Measurements from ENCODE around the gene APBA2. TPM values are rescaled to one million over a fixed set of nuclear protein-coding genes. Genes with fewer than 3 reads are reported as not detected.

Gene APBA2
- total and polyA plus RNA-seq, 2 of the 4 experiments (the other 2 are of a cell fraction): 21.7 to 33.0 TPM

- Histone ChIP-seq H3K9me3 (ENCODE audit: control insufficient read depth, insufficient read depth, low read length) (no peaks in the 10 kb centered on the region; the same call in 1 of the 2 replicates), H3K14ac (replicated peaks; ENCODE audit: low read depth, low read length) (no peak overlapping the region), H3K23ac (ENCODE audit: low read depth, low read length) (no peak overlapping the region), H3K4me3 (ENCODE audit: insufficient read depth, low read depth, low read length) (no peak overlapping the region), H2AFZ (replicated peaks; ENCODE audit: low read length, poor library complexity) (no peak overlapping the region), H3K79me1 (ENCODE audit: low read depth in 1 of 2, low read length in 2 of 2) (peaks cover 10 to 13% of the 10 kb centered on the region in 2 experiments; a peak in 3 of 4 replicates), H3K18ac (ENCODE audit: low read depth, low read length) (no peak overlapping the region), H3K27me3 (ENCODE audit: control insufficient read depth, insufficient read depth, low read length) (no peaks in the 10 kb centered on the region), H3K56ac (ENCODE audit: extremely low read depth, insufficient read depth, low read length) (no peak overlapping the region; the same call in 1 of the 2 replicates), H2AK9ac (replicated peaks; ENCODE audit: low read depth, low read length, poor library complexity) (no peak overlapping the region), H4K5ac (ENCODE audit: low read depth, low read length) (no peak overlapping the region), H3K4me2 (ENCODE audit: low read depth, low read length) (no peak overlapping the region), H2BK5ac (ENCODE audit: low read depth, low read length, poor library complexity, severe bottlenecking) (no peak overlapping the region), H3K27ac (ENCODE audit: insufficient read depth, low read length) (no peak overlapping the region), H3K4ac (ENCODE audit: low read depth, low read length) (no peak overlapping the region), H4K20me1 (ENCODE audit: insufficient read depth, low read length) (peaks cover 13% of the 10 kb centered on the region), H3K36me3 (ENCODE audit: control insufficient read depth, insufficient read depth, low read length) (no peaks in the 10 kb centered on the region), H2AK5ac (ENCODE audit: low read depth, low read length) (no peak overlapping the region), H2BK120ac (ENCODE audit: low read depth, low read length) (no peak overlapping the region), H4K8ac (ENCODE audit: low read depth in 2 of 2, low read length in 2 of 2) (no peak overlapping the region), H2BK15ac (ENCODE audit: low read depth, low read length) (no peak overlapping the region), H3K9me1 (ENCODE audit: insufficient read depth, low read length) (peaks cover 14% of the 10 kb centered on the region; the same call in 1 of the 2 replicates), H3K9ac (ENCODE audit: low read depth, low read length) (no peak overlapping the region), H4K91ac (ENCODE audit: insufficient read depth, low read depth, low read length) (no peak overlapping the region), H2BK20ac (ENCODE audit: low read depth, low read length) (no peak overlapping the region), H3K4me1 (ENCODE audit: control insufficient read depth, insufficient read depth, low read length) (peaks cover 5% of the 10 kb centered on the region; the same call in 1 of the 2 replicates)
- CTCF ChIA-PET: no interaction called here
- dilution Hi-C loops (cut with HindIII; ENCODE audit: low sequenced_read_pairs, unreplicated experiment) (no loop called here), in situ Hi-C loops (cut with MboI; ENCODE audit: low sequenced_read_pairs) (no loop called here), intact Hi-C loops (cut with micrococcal nuclease) (no loop called here)
- TF ChIP-seq RFX5 (IDR thresholded peaks at IDR 0.05; ENCODE audit: low read depth, low read length): no peak
- no peak for TF ChIP-seq FOS (IDR thresholded peaks at IDR 0.05; ENCODE audit: low read depth, low read length)
- TF ChIP-seq NFE2L2 (IDR thresholded peaks at IDR 0.05; ENCODE audit: low read depth, low read length): no peak
- TF ChIP-seq RCOR1 (IDR thresholded peaks at IDR 0.05; ENCODE audit: insufficient replicate concordance, low read length): no peak
- TF ChIP-seq ELK1 (IDR thresholded peaks at IDR 0.05; ENCODE audit: borderline replicate concordance, low read depth, low read length): no peak
- TF ChIP-seq POLR2A (IDR thresholded peaks at IDR 0.05; ENCODE audit: low read depth, low read length): no peak
- TF ChIP-seq MXI1 (IDR thresholded peaks at IDR 0.05; ENCODE audit: borderline replicate concordance, low read depth, low read length): no peak
- TF ChIP-seq BHLHE40 (IDR thresholded peaks at IDR 0.05; ENCODE audit: low read depth, low read length): no peak
- no peak for TF ChIP-seq USF2 (IDR thresholded peaks at IDR 0.05; ENCODE audit: low read depth, low read length)
- ATAC-seq (ENCODE audit: low read depth): no peak
- POLR2A ChIA-PET (ENCODE audit: unreplicated experiment): no interaction called here
- 92% methylated on average over 8 of the region's 14 CpGs; no CpG with 5 or more reads in 1 of the 2 experiments for WGBS, 2 experiments (ENCODE audit: extremely low coverage in 2 of 2, insufficient read length in 1 of 2)
- BruUV-seq (replicated peaks): no TSS peak
- DNase-seq: no peak
Observed at GRCh38 chr15:29035336-29036285, 149.8 kb downstream of the APBA2 start.
